NCI-H510A (cell line): Measurements from ENCODE around the gene ADAMTS9.

ENCODE experiments used
- DNase-seq: peaks from one replicate; lab custom pipeline; 2025; lab: John Stamatoyannopoulos, UW

The ADAMTS9 gene

GRCh38 chr3:64489361-64490044 is 198.3 kb downstream of the ADAMTS9 start:
- DNase-seq = peak; percentile 74

- no peak for DNase-seq
Observed at GRCh38 chr3:64488939-64489338, 198.9 kb downstream of the ADAMTS9 start.

- no peak for DNase-seq
Observed at GRCh38 chr3:64484289-64484992, 203.4 kb downstream of the ADAMTS9 start.

- no peak for DNase-seq
Observed at GRCh38 chr3:64483467-64483866, 204.3 kb downstream of the ADAMTS9 start.

- no peak for DNase-seq
Observed at GRCh38 chr3:64475037-64475436, 212.8 kb downstream of the ADAMTS9 start.

- no peak for DNase-seq
Observed at GRCh38 chr3:64473466-64473865, 214.3 kb downstream of the ADAMTS9 start.

GRCh38 chr3:64470436-64470835 is 217.4 kb downstream of the ADAMTS9 start:
- DNase-seq = no peak

GRCh38 chr3:64467255-64467944 is 220.4 kb downstream of the ADAMTS9 start:
- DNase-seq = no peak
